ENCODE results near the gene ST6GALNAC3. TPM values are rescaled to one million over a fixed set of nuclear protein-coding genes. Genes with fewer than 3 reads are reported as not detected.

Gene ST6GALNAC3
- total RNA-seq, 4 donors from 2014 or later: 5.9 to 29.8 (median 11.7) TPM

DNA sequence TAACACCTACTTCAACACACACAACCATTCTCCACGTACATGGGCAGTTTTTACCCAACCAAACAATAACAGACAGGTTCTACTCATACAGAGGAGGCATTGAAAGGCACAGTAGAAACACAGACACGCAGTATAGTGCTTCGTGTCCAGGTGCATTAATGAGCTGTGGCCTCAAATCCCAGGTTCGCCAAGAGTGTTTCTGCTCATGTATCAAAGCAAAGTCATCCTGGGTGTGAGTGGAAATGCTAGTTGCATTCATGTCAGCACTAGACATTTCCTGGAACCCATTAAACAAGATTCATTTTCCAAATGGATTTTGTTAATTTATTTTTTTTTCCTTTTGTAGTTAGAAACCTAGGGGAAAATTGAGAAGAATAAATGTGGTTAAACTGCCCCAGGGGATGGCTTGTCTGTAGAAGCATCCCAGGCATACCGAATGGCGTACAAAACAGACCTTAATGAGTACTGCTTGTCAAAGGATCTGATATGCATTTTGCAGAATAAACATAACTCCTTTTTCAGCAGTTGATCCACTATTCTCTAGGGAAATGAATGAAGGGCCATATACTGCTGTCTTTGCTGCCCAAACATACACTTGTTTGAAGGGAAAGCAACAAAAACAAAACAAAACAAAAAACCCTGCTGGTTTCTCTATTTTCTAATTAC, 494.2 kb downstream of the ST6GALNAC3 start:
- TF ChIP-seq, protein P1, sequence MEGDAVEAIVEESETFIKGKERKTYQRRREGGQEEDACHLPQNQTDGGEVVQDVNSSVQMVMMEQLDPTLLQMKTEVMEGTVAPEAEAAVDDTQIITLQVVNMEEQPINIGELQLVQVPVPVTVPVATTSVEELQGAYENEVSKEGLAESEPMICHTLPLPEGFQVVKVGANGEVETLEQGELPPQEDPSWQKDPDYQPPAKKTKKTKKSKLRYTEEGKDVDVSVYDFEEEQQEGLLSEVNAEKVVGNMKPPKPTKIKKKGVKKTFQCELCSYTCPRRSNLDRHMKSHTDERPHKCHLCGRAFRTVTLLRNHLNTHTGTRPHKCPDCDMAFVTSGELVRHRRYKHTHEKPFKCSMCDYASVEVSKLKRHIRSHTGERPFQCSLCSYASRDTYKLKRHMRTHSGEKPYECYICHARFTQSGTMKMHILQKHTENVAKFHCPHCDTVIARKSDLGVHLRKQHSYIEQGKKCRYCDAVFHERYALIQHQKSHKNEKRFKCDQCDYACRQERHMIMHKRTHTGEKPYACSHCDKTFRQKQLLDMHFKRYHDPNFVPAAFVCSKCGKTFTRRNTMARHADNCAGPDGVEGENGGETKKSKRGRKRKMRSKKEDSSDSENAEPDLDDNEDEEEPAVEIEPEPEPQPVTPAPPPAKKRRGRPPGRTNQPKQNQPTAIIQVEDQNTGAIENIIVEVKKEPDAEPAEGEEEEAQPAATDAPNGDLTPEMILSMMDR (IDR thresholded peaks at IDR 0.05; ENCODE audit: low read depth): no peak

DNA sequence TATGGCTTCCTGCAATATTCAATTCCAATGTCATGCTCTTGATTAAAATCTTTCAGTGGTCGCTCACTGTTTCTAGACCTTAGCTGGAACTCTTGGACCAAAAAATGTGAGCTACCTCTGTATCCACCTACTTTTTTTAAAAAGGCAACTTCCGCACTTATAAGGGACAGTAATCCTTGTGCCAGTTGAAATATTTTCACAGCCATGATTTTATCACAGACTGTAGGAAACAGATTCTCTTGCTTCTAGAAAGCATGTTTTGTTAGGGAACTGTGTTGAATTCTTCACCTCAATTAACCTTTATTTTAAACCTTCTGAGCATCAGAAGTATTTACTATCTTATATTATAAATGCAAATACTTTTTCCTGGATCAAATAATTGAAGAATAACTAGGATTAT, 496.7 kb downstream of the ST6GALNAC3 start:
- TF ChIP-seq, protein P1 (IDR thresholded peaks at IDR 0.05; ENCODE audit: low read depth): no peak

GRCh38 chr1:76572229-76572628, 497.7 kb downstream of the ST6GALNAC3 start:
- TF ChIP-seq, protein P1 (IDR thresholded peaks at IDR 0.05; ENCODE audit: low read depth): no peak

GRCh38 chr1:76576876-76577524, 502.5 kb downstream of the ST6GALNAC3 start:
- TF ChIP-seq, protein P1 (IDR thresholded peaks at IDR 0.05; ENCODE audit: low read depth): no peak

GRCh38 chr1:76577525-76578185, 503.1 kb downstream of the ST6GALNAC3 start:
- TF ChIP-seq, protein P1 (IDR thresholded peaks at IDR 0.05; ENCODE audit: low read depth): no peak

- TF ChIP-seq, protein P1 (IDR thresholded peaks at IDR 0.05; ENCODE audit: low read depth): no peak
These were observed 505.7 kb downstream of the ST6GALNAC3 start for GRCh38 chr1:76580206-76580605.

DNA sequence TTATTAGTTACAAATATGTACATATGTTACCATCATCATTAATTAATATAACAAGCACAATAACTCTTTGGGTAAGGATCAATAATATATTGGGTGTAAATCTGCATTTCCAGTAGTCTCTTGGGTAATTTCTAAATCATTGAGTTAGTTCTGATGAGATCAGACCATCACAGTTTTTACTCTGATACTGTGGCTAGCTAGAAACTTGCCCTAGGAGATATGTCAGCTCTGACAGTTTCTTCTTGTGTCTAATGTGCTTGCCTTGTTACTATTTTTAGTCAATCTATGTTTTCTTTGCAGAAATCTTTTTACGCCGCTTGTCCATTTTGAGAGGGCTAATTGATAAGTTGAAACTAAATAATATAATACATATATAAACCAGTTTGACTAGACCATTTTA, 507.2 kb downstream of the ST6GALNAC3 start:
- TF ChIP-seq, protein P1 (IDR thresholded peaks at IDR 0.05; ENCODE audit: low read depth): no peak

All from subcutaneous adipose tissue (tissue), 4 donors.